ENCODE data around the gene IGFBP3.

IGFBP3 gene

GRCh38 chr7:45891462-45892402, 29.3 kb downstream of the IGFBP3 start:
- no peak for DNase-seq (ENCODE audit: low spot score)

- DNase-seq (ENCODE audit: low spot score) = no peak
These were observed 30.1 kb downstream of the IGFBP3 start for GRCh38 chr7:45890902-45891461.

- DNase-seq (ENCODE audit: low spot score) = no peak
These were observed 30.8 kb downstream of the IGFBP3 start for GRCh38 chr7:45890125-45890901.

- no peak for DNase-seq (ENCODE audit: low spot score)
These were observed 31.6 kb downstream of the IGFBP3 start for GRCh38 chr7:45889367-45890067.

GRCh38 chr7:45888993-45889366, 32.1 kb downstream of the IGFBP3 start:
- DNase-seq (ENCODE audit: low spot score) = no peak

GRCh38 chr7:45888185-45888992, 32.7 kb downstream of the IGFBP3 start, which contains the start of gene IGFBP1:
Gene IGFBP1 (plus strand): TSS chr7:45888488. CDS start chr7:45888653, 165 bp downstream.
- DNase-seq (ENCODE audit: low spot score) = no peak

- DNase-seq (ENCODE audit: low spot score) = no peak
These were observed 34.0 kb downstream of the IGFBP3 start for GRCh38 chr7:45886931-45887667.

- DNase-seq (ENCODE audit: low spot score) = no peak
These were observed 35.7 kb downstream of the IGFBP3 start for GRCh38 chr7:45885264-45885882.

GRCh38 chr7:45884136-45884535, 36.9 kb downstream of the IGFBP3 start:
- DNase-seq (ENCODE audit: low spot score) = no peak

- no peak for DNase-seq (ENCODE audit: low spot score)
These were observed 38.6 kb downstream of the IGFBP3 start for GRCh38 chr7:45882465-45882810.

- no peak for DNase-seq (ENCODE audit: low spot score)
These were observed 39.2 kb downstream of the IGFBP3 start for GRCh38 chr7:45881759-45882464.

GRCh38 chr7:45881280-45881758, 39.8 kb downstream of the IGFBP3 start:
- no peak for DNase-seq (ENCODE audit: low spot score)

GRCh38 chr7:45880433-45880860, 40.6 kb downstream of the IGFBP3 start:
- DNase-seq (ENCODE audit: low spot score) = no peak

GRCh38 chr7:45878457-45879144, 42.5 kb downstream of the IGFBP3 start:
- no peak for DNase-seq (ENCODE audit: low spot score)

GRCh38 chr7:45876519-45876918, 44.6 kb downstream of the IGFBP3 start:
- DNase-seq (ENCODE audit: low spot score) = no peak

- DNase-seq (ENCODE audit: low spot score) = no peak
These were observed 46.5 kb downstream of the IGFBP3 start for GRCh38 chr7:45874408-45875131.

- DNase-seq (ENCODE audit: low spot score) = no peak
These were observed 47.7 kb downstream of the IGFBP3 start for GRCh38 chr7:45873355-45873754.

- DNase-seq (ENCODE audit: low spot score) = no peak
These were observed 48.1 kb downstream of the IGFBP3 start, which contains the start of gene CCDC201 for GRCh38 chr7:45873035-45873354. Gene CCDC201 (minus strand): TSS chr7:45873082. CDS start chr7:45873007, 75 bp downstream.

Measured in germinal center (tissue), 1 donor.